Panc1 (cell line): ENCODE results near the gene VPS13A. TPM values are rescaled to one million over a fixed set of nuclear protein-coding genes. Genes with fewer than 3 reads are reported as not detected.

Source experiments
- ATAC-seq: fragments of 200-7000 bp; cut with Tn5 transposase; 2 replicates; pipeline ENCODE4 v1.9.1; 2020; ENCODE audit warnings: mild to moderate bottlenecking, moderate library complexity
- BruUV-seq: library from RNA; stranded (reverse); fragments of 400-500 nt; replicated peaks from 2 replicates; lab custom pipeline; 2021; lab: Mats Ljungman, UMichigan
- CTCF ChIA-PET: fragments of 300-600 bp; sonication (Branson Sonifier 250); formaldehyde crosslinking; loops from one replicate; lab custom pipeline; 2022; ENCODE audit warnings: antibody characterized with exemption; lab: Charles Lee
- POLR2A ChIA-PET: fragments of 300-600 bp; sonication (Branson Sonifier 250); formaldehyde crosslinking; loops from one replicate; lab custom pipeline; 2022; ENCODE audit warnings: antibody characterized with exemption; lab: Charles Lee
- DNase-seq: peaks from one replicate; pipeline ENCODE4 v3.0.0-alpha.2; 2010; ENCODE audit warnings: low read depth, low spot score
- H3K27ac ChIP-seq: 2 replicates; pipeline ENCODE4 v1.5.1; 2011; ENCODE audit warnings: mild to moderate bottlenecking, low read length, inconsistent platforms
- H3K27me3 ChIP-seq: fragments of 200-500 bp; sonication (Bioruptor generic); 2 replicates; pipeline ENCODE4 v1.6.0; 2014; ENCODE audit warnings: low read length, inconsistent platforms; ENCODE audit not compliant: control insufficient read depth, insufficient read depth
- H3K36me3 ChIP-seq: fragments of 200-500 bp; sonication (Bioruptor generic); 2 replicates; pipeline ENCODE4 v1.5.1; 2014; ENCODE audit warnings: inconsistent platforms, mild to moderate bottlenecking, low read length, moderate library complexity; ENCODE audit not compliant: control insufficient read depth, insufficient read depth
- H3K4me1 ChIP-seq: 2 replicates; pipeline ENCODE4 v1.5.1; 2011; ENCODE audit warnings: inconsistent platforms, mild to moderate bottlenecking, low read length, moderate library complexity; ENCODE audit not compliant: control insufficient read depth, insufficient read depth
- H3K4me3 ChIP-seq, 2 experiments: 2 replicates each; pipeline ENCODE4 v1.5.1; 2011 to 2012; ENCODE audit warnings: low read depth in 2 of 2, low read length in 2 of 2, mild to moderate bottlenecking in 2 of 2, inconsistent platforms in 1 of 2, moderate library complexity in 1 of 2
- H3K9me3 ChIP-seq: fragments of 200-500 bp; sonication (Bioruptor generic); 2 replicates; pipeline ENCODE4 v1.5.1; 2014; ENCODE audit warnings: low read depth, mild to moderate bottlenecking, inconsistent platforms, low read length, moderate library complexity; ENCODE audit not compliant: control insufficient read depth, insufficient read depth
- POLR2AphosphoS5 ChIP-seq: IDR thresholded peaks from 2 replicates; pipeline ENCODE4 v1.6.1; 2012; ENCODE audit warnings: mild to moderate bottlenecking, low read depth, low read length, moderate library complexity
- SIN3A ChIP-seq: IDR thresholded peaks from 2 replicates; pipeline ENCODE4 v1.6.1; 2012; ENCODE audit warnings: low read depth, mild to moderate bottlenecking, low read length, moderate library complexity, borderline replicate concordance; ENCODE audit not compliant: insufficient read depth
- TCF7L2 ChIP-seq: IDR thresholded peaks from 2 replicates; pipeline ENCODE4 v1.6.1; 2011; ENCODE audit warnings: mild to moderate bottlenecking, low read depth, low read length, inconsistent platforms
- in situ Hi-C: cut with HindIII; loops from 2 replicates; pipeline ENCODE4 v1.10.0; 2016; ENCODE audit warnings: low sequenced_read_pairs, low pct_unique_long_range_greater_than_20kb
- intact Hi-C: fragments of 100-400 bp; cut with micrococcal nuclease; formaldehyde crosslinking; loops from one replicate; pipeline ENCODE4 v1.10.0; 2022; ENCODE audit not compliant: unreplicated experiment
- total RNA-seq: library from RNA; stranded (reverse); gene quantifications from one replicate; pipeline ENCODE4 v1.2.1, GENCODE V29; 2021; ENCODE audit not compliant: unreplicated experiment
- TF ChIP-seq, protein P1 (sequence below): fragments of 450-650 bp; IDR thresholded peaks from 2 replicates; pipeline ENCODE4 v1.5.1; 2017; ENCODE audit warnings: mild to moderate bottlenecking
- TF ChIP-seq, protein P2 (sequence below), 2 experiments: IDR thresholded peaks; 2 replicates each; pipeline ENCODE4 v1.6.1; 2011 to 2012; ENCODE audit warnings: low read depth in 2 of 2, control low read depth in 1 of 2, low read length in 1 of 2, mild to moderate bottlenecking in 1 of 2, moderate library complexity in 1 of 2; ENCODE audit not compliant: insufficient read depth in 1 of 2

Gene VPS13A
- total RNA-seq, 1 experiment from 2014 or later: 26.1 TPM

DNA sequence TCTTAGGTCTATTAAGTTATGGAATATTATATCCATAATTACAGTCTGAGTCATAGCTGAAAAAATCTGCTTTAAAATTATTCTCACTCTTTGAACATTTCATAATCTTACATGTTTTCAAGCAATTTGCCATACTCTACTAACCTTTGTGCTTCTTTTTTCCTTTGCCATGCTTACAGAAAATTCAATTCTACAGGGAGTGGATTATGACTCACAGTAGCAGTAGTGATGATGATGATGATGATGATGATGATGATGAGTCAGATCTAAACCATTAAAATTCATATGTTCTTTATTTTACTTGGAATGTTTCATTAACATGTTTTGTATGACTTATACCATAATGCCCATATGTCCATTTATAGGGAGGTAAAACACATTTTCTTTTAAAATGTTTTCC is 207.1 kb downstream of the VPS13A start:
- in situ Hi-C loops: no loop called here
- BruUV-seq: no TSS peak
- no peaks in the 10 kb centered on the region; the same call in 1 of the 2 replicates for H3K36me3 ChIP-seq
- intact Hi-C loops: no loop called here
- no peak overlapping the region for H3K27ac ChIP-seq
- POLR2A ChIA-PET: no interaction called here
- DNase-seq (no peak), ATAC-seq (no peak)
- CTCF ChIA-PET: no interaction called here
- H3K4me3 ChIP-seq: no peak overlapping the region
- H3K27me3 ChIP-seq: no peaks in the 10 kb centered on the region
- no peaks in the 10 kb centered on the region for H3K9me3 ChIP-seq
- H3K4me1 ChIP-seq: no peaks in the 10 kb centered on the region
- TF ChIP-seq SIN3A: no peak
- no peak for TF ChIP-seq POLR2AphosphoS5
- TF ChIP-seq, protein P1, sequence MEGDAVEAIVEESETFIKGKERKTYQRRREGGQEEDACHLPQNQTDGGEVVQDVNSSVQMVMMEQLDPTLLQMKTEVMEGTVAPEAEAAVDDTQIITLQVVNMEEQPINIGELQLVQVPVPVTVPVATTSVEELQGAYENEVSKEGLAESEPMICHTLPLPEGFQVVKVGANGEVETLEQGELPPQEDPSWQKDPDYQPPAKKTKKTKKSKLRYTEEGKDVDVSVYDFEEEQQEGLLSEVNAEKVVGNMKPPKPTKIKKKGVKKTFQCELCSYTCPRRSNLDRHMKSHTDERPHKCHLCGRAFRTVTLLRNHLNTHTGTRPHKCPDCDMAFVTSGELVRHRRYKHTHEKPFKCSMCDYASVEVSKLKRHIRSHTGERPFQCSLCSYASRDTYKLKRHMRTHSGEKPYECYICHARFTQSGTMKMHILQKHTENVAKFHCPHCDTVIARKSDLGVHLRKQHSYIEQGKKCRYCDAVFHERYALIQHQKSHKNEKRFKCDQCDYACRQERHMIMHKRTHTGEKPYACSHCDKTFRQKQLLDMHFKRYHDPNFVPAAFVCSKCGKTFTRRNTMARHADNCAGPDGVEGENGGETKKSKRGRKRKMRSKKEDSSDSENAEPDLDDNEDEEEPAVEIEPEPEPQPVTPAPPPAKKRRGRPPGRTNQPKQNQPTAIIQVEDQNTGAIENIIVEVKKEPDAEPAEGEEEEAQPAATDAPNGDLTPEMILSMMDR: no peak
- TF ChIP-seq, protein P2, sequence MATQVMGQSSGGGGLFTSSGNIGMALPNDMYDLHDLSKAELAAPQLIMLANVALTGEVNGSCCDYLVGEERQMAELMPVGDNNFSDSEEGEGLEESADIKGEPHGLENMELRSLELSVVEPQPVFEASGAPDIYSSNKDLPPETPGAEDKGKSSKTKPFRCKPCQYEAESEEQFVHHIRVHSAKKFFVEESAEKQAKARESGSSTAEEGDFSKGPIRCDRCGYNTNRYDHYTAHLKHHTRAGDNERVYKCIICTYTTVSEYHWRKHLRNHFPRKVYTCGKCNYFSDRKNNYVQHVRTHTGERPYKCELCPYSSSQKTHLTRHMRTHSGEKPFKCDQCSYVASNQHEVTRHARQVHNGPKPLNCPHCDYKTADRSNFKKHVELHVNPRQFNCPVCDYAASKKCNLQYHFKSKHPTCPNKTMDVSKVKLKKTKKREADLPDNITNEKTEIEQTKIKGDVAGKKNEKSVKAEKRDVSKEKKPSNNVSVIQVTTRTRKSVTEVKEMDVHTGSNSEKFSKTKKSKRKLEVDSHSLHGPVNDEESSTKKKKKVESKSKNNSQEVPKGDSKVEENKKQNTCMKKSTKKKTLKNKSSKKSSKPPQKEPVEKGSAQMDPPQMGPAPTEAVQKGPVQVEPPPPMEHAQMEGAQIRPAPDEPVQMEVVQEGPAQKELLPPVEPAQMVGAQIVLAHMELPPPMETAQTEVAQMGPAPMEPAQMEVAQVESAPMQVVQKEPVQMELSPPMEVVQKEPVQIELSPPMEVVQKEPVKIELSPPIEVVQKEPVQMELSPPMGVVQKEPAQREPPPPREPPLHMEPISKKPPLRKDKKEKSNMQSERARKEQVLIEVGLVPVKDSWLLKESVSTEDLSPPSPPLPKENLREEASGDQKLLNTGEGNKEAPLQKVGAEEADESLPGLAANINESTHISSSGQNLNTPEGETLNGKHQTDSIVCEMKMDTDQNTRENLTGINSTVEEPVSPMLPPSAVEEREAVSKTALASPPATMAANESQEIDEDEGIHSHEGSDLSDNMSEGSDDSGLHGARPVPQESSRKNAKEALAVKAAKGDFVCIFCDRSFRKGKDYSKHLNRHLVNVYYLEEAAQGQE (IDR thresholded peaks at IDR 0.05; ENCODE audit: insufficient read depth in 1 of 2, low read depth in 2 of 2, low read length in 1 of 2): no peak
- TF ChIP-seq TCF7L2: no peak

DNA sequence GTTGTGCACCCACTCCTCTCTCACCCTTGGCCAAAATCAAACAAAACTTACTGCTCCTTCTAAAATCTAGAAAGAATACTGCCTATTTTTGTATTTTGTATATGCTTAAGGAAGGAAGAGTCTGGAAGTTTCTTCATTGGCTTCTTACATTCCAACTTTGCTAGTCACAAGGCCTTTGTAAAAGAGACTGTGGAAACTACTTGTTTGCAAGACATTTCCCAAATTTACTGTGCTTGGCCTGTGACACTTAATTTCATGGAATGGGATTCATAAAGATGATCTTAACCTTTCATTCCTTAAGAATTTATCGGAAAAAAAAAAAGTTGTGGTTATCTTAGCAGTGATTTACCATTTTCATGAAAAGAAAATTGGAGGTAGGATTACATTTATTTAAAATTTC is 208.9 kb downstream of the VPS13A start:
- Histone ChIP-seq H3K27me3 (no peaks in the 10 kb centered on the region), H3K27ac (no peak overlapping the region), H3K9me3 (no peaks in the 10 kb centered on the region), H3K4me3 (no peak overlapping the region), H3K4me1 (no peaks in the 10 kb centered on the region), H3K36me3 (no peaks in the 10 kb centered on the region; the same call in 1 of the 2 replicates)
- TF ChIP-seq SIN3A (no peak), TCF7L2 (no peak), POLR2AphosphoS5 (no peak)
- TF ChIP-seq, protein P2 (IDR thresholded peaks at IDR 0.05; ENCODE audit: insufficient read depth in 1 of 2, low read depth in 2 of 2, low read length in 1 of 2): no peak
- TF ChIP-seq, protein P1: no peak
- CTCF ChIA-PET: no interaction called here
- in situ Hi-C loops: no loop called here
- ATAC-seq (no peak), DNase-seq (no peak)
- POLR2A ChIA-PET: no interaction called here
- intact Hi-C loops: no loop called here
- no TSS peak for BruUV-seq
